Spinal cord (tissue), 10 donors: Measurements from ENCODE around the gene PCF11. TPM values are rescaled to one million over a fixed set of nuclear protein-coding genes. Genes with fewer than 3 reads are reported as not detected.

Experiments
- DNase-seq, 6 donors: peaks; one replicate each; pipeline versions ENCODE4 v3.0.0 to v3.0.0-alpha.2; 2013 to 2015; ENCODE audit warnings: low spot score in 6 of 6, low read depth in 4 of 6
- H3K27ac ChIP-seq: one replicate; pipeline ENCODE4 v1.5.1; 2013; ENCODE audit warnings: low read depth, low read length, control low read depth
- H3K27me3 ChIP-seq: one replicate; pipeline ENCODE4 v1.6.1; 2013; ENCODE audit warnings: low read length; ENCODE audit not compliant: control insufficient read depth, insufficient read depth
- H3K36me3 ChIP-seq: one replicate; pipeline ENCODE4 v1.6.1; 2013; ENCODE audit warnings: low read length; ENCODE audit not compliant: control insufficient read depth, insufficient read depth
- H3K4me1 ChIP-seq: one replicate; pipeline ENCODE4 v1.6.1; 2013; ENCODE audit warnings: low read length; ENCODE audit not compliant: control insufficient read depth, insufficient read depth
- H3K4me3 ChIP-seq: one replicate; pipeline ENCODE4 v1.5.1; 2013; ENCODE audit warnings: low read depth, low read length, control low read depth
- H3K9me3 ChIP-seq: one replicate; pipeline ENCODE4 v1.6.1; 2013; ENCODE audit warnings: low read length; ENCODE audit not compliant: control insufficient read depth, insufficient read depth
- WGBS: methylation state at CpG from one replicate; pipeline ENCODE4 v1.1.5; 2013; ENCODE audit warnings: missing lambda C conversion rate; ENCODE audit not compliant: insufficient coverage; 5-methylcytosine and 5-hydroxymethylcytosine counted together
- polyA plus RNA-seq, 2 donors: library from polyadenylated mRNA; unstranded; fragments of 120-200 nt; gene quantifications; one replicate each; pipeline ENCODE4 v1.2.1, GENCODE V29; 2013; ENCODE audit not compliant: insufficient read length in 2 of 2
- small RNA-seq: library from RNA; depleted of rRNA; stranded (forward); fragments of <200 nt; gene quantifications from one replicate; pipeline ENCODE3, GENCODE V24; 2014; ENCODE audit warnings: low replicate concordance
- total RNA-seq, 2 donors: library from RNA; depleted of rRNA in 1 of 2; stranded (reverse); fragments of 120-200 nt in 1 of 2; fragments of >200 nt in 1 of 2; gene quantifications; one replicate each; pipeline versions ENCODE4 v1.2.3 to v1.2.4, GENCODE V29; 2013 to 2014
- donor health status: healthy.

The PCF11 gene
- total and polyA plus RNA-seq, 4 donors = 50.2 to 64.8 (median 57.6) TPM

GRCh38 chr11:83235825-83236224 lies 78.9 kb downstream of the PCF11 start:
- DNase-seq = no peak
- Histone ChIP-seq H3K36me3 (no peaks in the 10 kb centered on the region), H3K4me1 (no peaks in the 10 kb centered on the region), H3K4me3 (no peak overlapping the region), H3K27me3 (no peaks in the 10 kb centered on the region), H3K27ac (no peak overlapping the region), H3K9me3 (no peaks in the 10 kb centered on the region)
- WGBS = no CpG with 5 or more reads among the region's 1 CpG

Small RNA genes lying within 50 kb of the gene (small RNA-seq; reads per million reads assigned to genes)
- gene AP000873.5 = not detected

Other genes starting within 250 kb of the PCF11 start
- gene RAB30, start 85.2 kb upstream of the PCF11 start, total RNA-seq = 10 to 100 TPM; 44.4 to 69.8 TPM
- gene RAB30, start 85.2 kb upstream of the PCF11 start, polyA plus RNA-seq = 10 to 100 TPM; 24.3 to 36.4 TPM
- gene ANKRD42, start 36.6 kb downstream of the PCF11 start, total RNA-seq = 10 to 100 TPM; 12.2 to 13.1 TPM
- 10 to 100 TPM; 14.2 to 14.6 TPM for gene ANKRD42, start 36.6 kb downstream of the PCF11 start, polyA plus RNA-seq
- gene CCDC90B, start 129.2 kb downstream of the PCF11 start, total RNA-seq = 10 to 100 TPM; 79.8 to 88.3 TPM
- gene CCDC90B, start 129.2 kb downstream of the PCF11 start, polyA plus RNA-seq = 100 to 1,000 TPM; 107 to 147 TPM